Right lobe of liver (tissue), 4 donors: Measurements from ENCODE around the gene AQR.

Experiments used
- CTCF ChIP-seq, 4 donors: fragments of 200-600 bp in 3 of 4; fragments of 450-650 bp in 1 of 4; IDR thresholded peaks; one replicate each; pipeline versions ENCODE4 v1.5.1 to v1.8.0; 2016 to 2022; ENCODE audit warnings: antibody characterized with exemption in 4 of 4, mild to moderate bottlenecking in 2 of 4
- POLR2A ChIP-seq: fragments of 450-650 bp; IDR thresholded peaks from one replicate; pipeline ENCODE4 v1.6.1; 2017; ENCODE audit warnings: antibody characterized with exemption, mild to moderate bottlenecking
- donor health status: DM: no; HTN: no; CAD: no.
- donor health status: DM: no; HTN: no; CAD: no.
- donor health status: DM: no; HTN: yes; CAD: no.

GRCh38 chr15:34987609-34988026 lies 18.1 kb upstream of the AQR start:
- TF ChIP-seq CTCF (IDR thresholded peaks at IDR 0.05) (no peak), POLR2A (no peak)
